GM12865 (cell line): ENCODE measurements around the gene FLAD1.
A peak's percentile ranks its signal among the peaks of the same experiment; 100 is the strongest.

ENCODE experiments used
- DNase-seq: peaks from one replicate; pipeline ENCODE4 v3.0.0; 2010; ENCODE audit warnings: low read depth
- H3K4me3 ChIP-seq: 2 replicates; pipeline ENCODE4 v1.5.1; 2011; ENCODE audit warnings: mild to moderate bottlenecking, low read depth, low read length, control low read depth
- CTCF ChIP-seq: IDR thresholded peaks from 2 replicates; pipeline ENCODE4 v1.5.1; 2011; ENCODE audit warnings: low read length, control low read depth, low read depth, inconsistent platforms; ENCODE audit not compliant: insufficient read depth; ENCODE audit errors: missing control alignments

Gene FLAD1

GRCh38 chr1:154982897-154983648, at the start of gene FLAD1:
Gene FLAD1 (plus strand): TSS chr1:154983344. CDS start chr1:154983695, 351 bp downstream.
- DNase-seq = peak; percentile 100
- TF ChIP-seq CTCF = no peak
- peak within 1 kb of the TSS; percentile 78 for H3K4me3 ChIP-seq

- TF ChIP-seq CTCF = no peak
These were observed 48.7 kb upstream of the FLAD1 start for GRCh38 chr1:154934358-154934948.

GRCh38 chr1:154935749-154936554, 47.2 kb upstream of the FLAD1 start:
- DNase-seq = peak; percentile 63
- H3K4me3 ChIP-seq = peak overlapping the region; percentile 89
- TF ChIP-seq CTCF = no peak

More at GRCh38 chr1:154934358-154934948, 48.7 kb upstream of the FLAD1 start:
- no peak overlapping the region for H3K4me3 ChIP-seq
- no peak for DNase-seq

GRCh38 chr1:154936555-154937084, 46.5 kb upstream of the FLAD1 start, which contains the start of gene PMVK:
Gene PMVK (minus strand): TSS chr1:154936719. CDS start chr1:154936685, 34 bp downstream.
- DNase-seq = peak; percentile 98
- peak; percentile 26 for TF ChIP-seq CTCF
- H3K4me3 ChIP-seq = peak within 1 kb of the TSS; percentile 89

GRCh38 chr1:154937085-154937987, 45.8 kb upstream of the FLAD1 start:
- TF ChIP-seq CTCF = peak; percentile 16
- peak overlapping the region; percentile 89 for H3K4me3 ChIP-seq
- peak; percentile 97 for DNase-seq

GRCh38 chr1:154937988-154938386, 45.2 kb upstream of the FLAD1 start:
- TF ChIP-seq CTCF = no peak

More at GRCh38 chr1:154937988-154938386, 45.2 kb upstream of the FLAD1 start:
- DNase-seq = no peak
- peak overlapping the region; percentile 89 for H3K4me3 ChIP-seq
